ENCODE results near the gene TEK.

TEK gene

GRCh38 chr9:27206041-27206440 lies 97.0 kb downstream of the TEK start (continued):
- TF ChIP-seq TSHZ2 (CRISPR knock-in tag; IDR thresholded peaks at IDR 0.05) (no peak), PPARA (CRISPR knock-in tag; IDR thresholded peaks at IDR 0.05; ENCODE audit: borderline replicate concordance) (no peak), TCF4 (CRISPR knock-in tag; IDR thresholded peaks at IDR 0.05; ENCODE audit: borderline replicate concordance) (no peak), ISL1 (CRISPR knock-in tag; IDR thresholded peaks at IDR 0.05) (no peak), ZFP30 (CRISPR knock-in tag; IDR thresholded peaks at IDR 0.05) (no peak)

- TF ChIP-seq SNAI2 (CRISPR knock-in tag; IDR thresholded peaks at IDR 0.05): no peak
- peak; percentile 65 for TF ChIP-seq TOX (CRISPR knock-in tag; IDR thresholded peaks at IDR 0.05; ENCODE audit: borderline replicate concordance)
- peak; percentile 77 for ATAC-seq
Measured at GRCh38 chr9:27209034-27209433, 100.0 kb downstream of the TEK start.

GRCh38 chr9:27210588-27210987 lies 101.6 kb downstream of the TEK start:
- no peak for TF ChIP-seq BACH2 (CRISPR knock-in tag; IDR thresholded peaks at IDR 0.05; ENCODE audit: borderline replicate concordance)
- TF ChIP-seq RARB (CRISPR knock-in tag; IDR thresholded peaks at IDR 0.05): no peak
- no peak for TF ChIP-seq GLIS3 (CRISPR knock-in tag; IDR thresholded peaks at IDR 0.05)
- no peak for TF ChIP-seq TOX (CRISPR knock-in tag; IDR thresholded peaks at IDR 0.05; ENCODE audit: borderline replicate concordance)
- TF ChIP-seq PPARA (CRISPR knock-in tag; IDR thresholded peaks at IDR 0.05; ENCODE audit: borderline replicate concordance): no peak
- TF ChIP-seq CSDC2 (CRISPR knock-in tag; IDR thresholded peaks at IDR 0.05): no peak
- TF ChIP-seq TSHZ2 (CRISPR knock-in tag; IDR thresholded peaks at IDR 0.05): no peak
- no peak for TF ChIP-seq ARNTL (CRISPR knock-in tag; IDR thresholded peaks at IDR 0.05; ENCODE audit: borderline replicate concordance, low read depth)
- TF ChIP-seq CSRNP3 (CRISPR knock-in tag; IDR thresholded peaks at IDR 0.05): no peak
- TF ChIP-seq ZC3H10 (CRISPR knock-in tag; IDR thresholded peaks at IDR 0.05): no peak
- TF ChIP-seq ESRRG (CRISPR knock-in tag; IDR thresholded peaks at IDR 0.05): no peak
- TF ChIP-seq ZNF70 (CRISPR knock-in tag; IDR thresholded peaks at IDR 0.05): no peak
- TF ChIP-seq ZFP3 (CRISPR knock-in tag; IDR thresholded peaks at IDR 0.05): no peak
- no peak for TF ChIP-seq SNAI2 (CRISPR knock-in tag; IDR thresholded peaks at IDR 0.05)
- TF ChIP-seq OSR1 (CRISPR knock-in tag; IDR thresholded peaks at IDR 0.05): no peak
- TF ChIP-seq ISL1 (CRISPR knock-in tag; IDR thresholded peaks at IDR 0.05): no peak
- no peak for TF ChIP-seq ZNF8 (CRISPR knock-in tag; IDR thresholded peaks at IDR 0.05)
- TF ChIP-seq POU6F1 (CRISPR knock-in tag; IDR thresholded peaks at IDR 0.05; ENCODE audit: borderline replicate concordance, low read depth): no peak
- ATAC-seq: no peak

GRCh38 chr9:27212191-27212590 lies 103.2 kb downstream of the TEK start:
- no peak for ATAC-seq
- TF ChIP-seq TSHZ2 (CRISPR knock-in tag; IDR thresholded peaks at IDR 0.05) (no peak), ZNF70 (CRISPR knock-in tag; IDR thresholded peaks at IDR 0.05) (no peak), SNAI2 (CRISPR knock-in tag; IDR thresholded peaks at IDR 0.05) (no peak), ZNF565 (CRISPR knock-in tag; conservative IDR thresholded peaks at IDR 0.05; ENCODE audit: low read depth) (no peak), GLIS3 (CRISPR knock-in tag; IDR thresholded peaks at IDR 0.05) (no peak)

All from SK-N-SH treated with all-trans-retinoic acid at 6 μM for 48 hours (cell line).